Endothelial cell of umbilical vein (primary cell): ENCODE results near the gene CYP46A1. TPM values are rescaled to one million over a fixed set of nuclear protein-coding genes. Genes with fewer than 3 reads are reported as not detected.

Source experiments
- BruUV-seq: library from RNA; stranded (reverse); fragments of 400-500 nt; replicated peaks from 2 replicates; lab custom pipeline; 2021; lab: Mats Ljungman, UMichigan
- CTCF ChIA-PET: fragments of 300-600, 350-600 bp; sonication (Branson Sonifier 250); formaldehyde crosslinking; loops from one replicate; lab custom pipeline; 2021; ENCODE audit warnings: antibody characterized with exemption, inconsistent platforms; lab: Charles Lee
- POLR2A ChIA-PET: fragments of 300-600, 350-600 bp; sonication (Branson Sonifier 250); formaldehyde crosslinking; loops from one replicate; lab custom pipeline; 2021; ENCODE audit warnings: antibody characterized with exemption, inconsistent platforms; lab: Charles Lee
- DNase-seq: peaks from one replicate; pipeline ENCODE4 v3.0.0-alpha.2; 2011; ENCODE audit warnings: low read depth, low spot score
- FAIRE-seq: peaks from 2 replicates; lab custom pipeline; 2011; peaks lifted over from hg19 to GRCh38; lab: Jason Lieb, UNC
- H2AFZ ChIP-seq: 2 replicates; pipeline ENCODE4 v1.6.0; 2012; ENCODE audit warnings: low read depth, low read length, control low read depth, inconsistent platforms
- H3K27ac ChIP-seq: 2 replicates; pipeline ENCODE4 v1.5.1; 2011; ENCODE audit warnings: low read depth, mild to moderate bottlenecking, control low read depth, low read length, moderate library complexity; ENCODE audit not compliant: insufficient read depth
- H3K27me3 ChIP-seq, 2 experiments: 2 replicates each; pipeline versions ENCODE4 v1.6.0 to v1.6.1; 2011; ENCODE audit warnings: low read length in 2 of 2, mixed read lengths in 1 of 2; ENCODE audit not compliant: control insufficient read depth in 2 of 2, insufficient read depth in 2 of 2
- H3K36me3 ChIP-seq, 2 experiments: 2 replicates in 1 of 2; 3 replicates in 1 of 2; pipeline ENCODE4 v1.5.1; 2011; ENCODE audit warnings: low read length in 2 of 2, mild to moderate bottlenecking in 1 of 2, moderate library complexity in 1 of 2; ENCODE audit not compliant: control insufficient read depth in 2 of 2, insufficient read depth in 2 of 2; ENCODE audit errors: extremely low read depth in 1 of 2
- H3K4me1 ChIP-seq: 3 replicates; pipeline ENCODE4 v1.5.1; 2011; ENCODE audit warnings: mild to moderate bottlenecking, low read length; ENCODE audit not compliant: control insufficient read depth, insufficient read depth; ENCODE audit errors: extremely low read depth
- H3K4me2 ChIP-seq: 2 replicates; pipeline ENCODE4 v1.6.1; 2011; ENCODE audit warnings: low read length, control low read depth, mixed read lengths; ENCODE audit not compliant: insufficient read depth
- H3K4me3 ChIP-seq, 3 experiments: fragments of 200-600 bp in 1 of 3; sonication (generic), shearing (Covaris generic) in 1 of 3; replicated peaks in 1 of 3; 2 replicates each; pipeline ENCODE4 v1.5.1; 2011 to 2016; ENCODE audit warnings: control low read depth in 3 of 3, low read length in 3 of 3, mild to moderate bottlenecking in 2 of 3, inconsistent platforms in 1 of 3, low read depth in 1 of 3, moderate library complexity in 1 of 3; ENCODE audit not compliant: insufficient read depth in 1 of 3
- H3K79me2 ChIP-seq: 2 replicates; pipeline ENCODE4 v1.6.0; 2012; ENCODE audit warnings: low read length, inconsistent platforms; ENCODE audit not compliant: control insufficient read depth, insufficient read depth
- H3K9ac ChIP-seq: replicated peaks from 2 replicates; pipeline ENCODE3; 2011; ENCODE audit warnings: low read length, control low read depth; ENCODE audit not compliant: insufficient read depth; ENCODE audit errors: extremely low read depth
- H3K9me1 ChIP-seq: replicated peaks from 3 replicates; pipeline ENCODE4 v1.6.0; 2011; ENCODE audit warnings: mild to moderate bottlenecking, low read length; ENCODE audit not compliant: control insufficient read depth, insufficient read depth; ENCODE audit errors: extremely low read depth
- H3K9me3 ChIP-seq: replicated peaks from 2 replicates; pipeline ENCODE4 v1.5.1; 2012; ENCODE audit warnings: low read length, inconsistent platforms; ENCODE audit not compliant: control insufficient read depth, insufficient read depth
- H4K20me1 ChIP-seq: replicated peaks from 2 replicates; pipeline ENCODE3; 2011; ENCODE audit warnings: mild to moderate bottlenecking, low read length; ENCODE audit not compliant: control insufficient read depth, insufficient read depth; ENCODE audit errors: extremely low read depth
- EZH2 ChIP-seq: IDR thresholded peaks from 2 replicates; pipeline ENCODE4 v1.6.1; 2012; ENCODE audit warnings: borderline replicate concordance, low read depth, mild to moderate bottlenecking, moderate library complexity, low read length, inconsistent platforms; ENCODE audit not compliant: severe bottlenecking
- FOS ChIP-seq: IDR thresholded peaks from 2 replicates; pipeline ENCODE4 v1.6.1; 2011; ENCODE audit warnings: mild to moderate bottlenecking, low read length, moderate library complexity, borderline replicate concordance; ENCODE audit not compliant: insufficient read depth
- GATA2 ChIP-seq: IDR thresholded peaks from 2 replicates; pipeline ENCODE4 v1.7.0; 2011; ENCODE audit warnings: low read depth, mild to moderate bottlenecking, moderate library complexity, mixed read lengths, low read length; ENCODE audit not compliant: insufficient read length, insufficient read depth
- JUN ChIP-seq: IDR thresholded peaks from 2 replicates; pipeline ENCODE4 v1.6.1; 2011; ENCODE audit warnings: borderline replicate concordance, low read depth; ENCODE audit not compliant: insufficient read length, insufficient read depth
- MYC ChIP-seq: IDR thresholded peaks from one replicate; pipeline ENCODE4 v1.6.1; 2011; ENCODE audit warnings: mild to moderate bottlenecking, low read depth, low read length
- POLR2A ChIP-seq: IDR thresholded peaks from 2 replicates; pipeline ENCODE4 v1.6.1; 2012; ENCODE audit warnings: low read depth, mild to moderate bottlenecking, control low read depth, low read length
- POLR2AphosphoS5 ChIP-seq: IDR thresholded peaks from 2 replicates; pipeline ENCODE4 v1.6.1; 2012; ENCODE audit warnings: low read depth, mild to moderate bottlenecking, control low read depth, low read length, moderate library complexity; ENCODE audit not compliant: insufficient read depth
- dilution Hi-C: fragments of 300-500 bp; cut with MboI; formaldehyde crosslinking; loops from one replicate; pipeline ENCODE4 v1.15.0; 2019; ENCODE audit warnings: low sequenced_read_pairs; ENCODE audit not compliant: extremely low pct_ligation_motif_present
- intact Hi-C: fragments of 100-400 bp; cut with micrococcal nuclease; formaldehyde crosslinking; loops from one replicate; pipeline ENCODE4 v1.10.0; 2022
- polyA plus RNA-seq, 4 experiments: library from polyadenylated mRNA; depleted of rRNA in 3 of 4; stranded (reverse) in 3 of 4; unstranded in 1 of 4; fragments of >200 nt; gene quantifications; 2 replicates each; pipeline versions ENCODE4 v1.2.1 to v1.2.3, GENCODE V29; 2011 to 2012; ENCODE audit warnings: missing spikeins in 1 of 4
- total RNA-seq: library from RNA; stranded (reverse); gene quantifications from 2 replicates; pipeline ENCODE4 v1.2.3, GENCODE V29; 2021
- TF ChIP-seq, protein P1 (sequence below), 2 donors: IDR thresholded peaks; 1 replicate in 1 of 2; 2 replicates in 1 of 2; pipeline ENCODE4 v1.5.1; 2011; ENCODE audit warnings: low read length in 2 of 2, mild to moderate bottlenecking in 2 of 2, moderate library complexity in 2 of 2, control low read depth in 1 of 2, inconsistent platforms in 1 of 2, low read depth in 1 of 2; ENCODE audit not compliant: insufficient read depth in 1 of 2; ENCODE audit errors: extremely low read depth in 1 of 2
- TF ChIP-seq, protein P2 (sequence below): IDR thresholded peaks from 2 replicates; pipeline ENCODE4 v1.6.1; 2011; ENCODE audit not compliant: insufficient read depth, insufficient read length

CYP46A1 gene
- total and polyA plus RNA-seq, 2 donors (not counting 3 experiments of a cell fraction or from before 2014, with no cell fraction given): 0.03 to 0.24 TPM

DNA sequence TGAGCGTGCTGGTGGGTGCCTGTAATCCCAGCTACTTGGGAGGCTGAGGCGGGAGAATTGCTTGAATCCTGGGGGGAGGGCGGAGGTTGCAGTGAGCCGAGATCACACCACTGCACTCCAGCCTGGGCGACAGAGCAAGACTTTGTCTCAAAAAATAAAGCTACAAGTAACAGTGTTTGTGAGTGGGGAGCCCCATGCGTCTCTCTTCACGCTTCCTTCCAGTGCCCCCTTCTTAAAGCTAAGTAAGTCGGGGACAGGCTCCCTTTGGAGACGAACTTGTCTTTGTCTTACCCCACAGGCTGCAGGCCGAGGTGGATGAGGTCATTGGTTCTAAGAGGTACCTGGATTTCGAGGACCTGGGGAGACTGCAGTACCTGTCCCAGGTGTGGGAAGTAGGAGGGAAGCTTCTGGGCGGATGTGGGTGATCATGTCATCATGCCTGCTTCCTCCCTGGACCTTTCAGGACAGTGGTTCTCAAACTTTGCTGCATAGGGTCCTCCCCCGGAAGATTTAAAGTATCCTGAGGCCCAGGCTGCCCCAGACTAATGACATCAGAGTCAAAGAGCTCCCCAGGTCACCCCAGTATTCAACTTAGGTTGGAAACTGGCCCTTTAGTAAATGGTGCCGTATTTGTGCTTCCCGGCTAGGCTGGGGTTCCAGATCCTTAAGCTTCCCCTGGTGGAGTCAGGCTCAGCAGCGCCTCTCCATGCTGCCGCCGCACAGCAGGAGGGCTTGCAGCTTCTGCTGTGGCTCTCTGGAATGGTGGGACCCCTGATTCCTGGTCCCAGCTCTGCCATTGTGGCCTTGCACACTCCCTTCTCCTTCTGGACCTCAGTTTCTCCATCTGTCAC lies 37.1 kb downstream of the CYP46A1 start:
- Histone ChIP-seq H3K9me3 (no peaks in the 10 kb centered on the region), H3K27ac (no peak overlapping the region), H3K79me2 (no peaks in the 10 kb centered on the region), H3K9ac (no peak overlapping the region), H2AFZ (no peak overlapping the region), H3K4me2 (no peak overlapping the region), H3K4me3 (no peak overlapping the region), H4K20me1 (no peaks in the 10 kb centered on the region), H3K36me3 (no peaks in the 10 kb centered on the region), H3K27me3 (peaks cover 0 to 2% of the 10 kb centered on the region in 2 experiments), H3K4me1 (no peaks in the 10 kb centered on the region), H3K9me1 (no peaks in the 10 kb centered on the region)
- BruUV-seq: no TSS peak
- ChIA-PET CTCF (interaction anchor here (1.2 kb wide), 1 partner anchor 178 kb away, joined by 3 read pairs; no protein-coding TSS in a partner anchor), POLR2A (interaction anchor here (0.7 kb wide), 1 partner anchor 92 kb away, joined by 4 read pairs; no protein-coding TSS in a partner anchor)
- intact Hi-C loops: no loop called here
- dilution Hi-C loops: no loop called here
- DNase-seq (no peak), FAIRE-seq (no peak)
- TF ChIP-seq FOS (no peak), MYC (no peak), GATA2 (no peak), JUN (no peak), POLR2A (no peak), EZH2 (no peak), POLR2AphosphoS5 (no peak)
- TF ChIP-seq, protein P1, sequence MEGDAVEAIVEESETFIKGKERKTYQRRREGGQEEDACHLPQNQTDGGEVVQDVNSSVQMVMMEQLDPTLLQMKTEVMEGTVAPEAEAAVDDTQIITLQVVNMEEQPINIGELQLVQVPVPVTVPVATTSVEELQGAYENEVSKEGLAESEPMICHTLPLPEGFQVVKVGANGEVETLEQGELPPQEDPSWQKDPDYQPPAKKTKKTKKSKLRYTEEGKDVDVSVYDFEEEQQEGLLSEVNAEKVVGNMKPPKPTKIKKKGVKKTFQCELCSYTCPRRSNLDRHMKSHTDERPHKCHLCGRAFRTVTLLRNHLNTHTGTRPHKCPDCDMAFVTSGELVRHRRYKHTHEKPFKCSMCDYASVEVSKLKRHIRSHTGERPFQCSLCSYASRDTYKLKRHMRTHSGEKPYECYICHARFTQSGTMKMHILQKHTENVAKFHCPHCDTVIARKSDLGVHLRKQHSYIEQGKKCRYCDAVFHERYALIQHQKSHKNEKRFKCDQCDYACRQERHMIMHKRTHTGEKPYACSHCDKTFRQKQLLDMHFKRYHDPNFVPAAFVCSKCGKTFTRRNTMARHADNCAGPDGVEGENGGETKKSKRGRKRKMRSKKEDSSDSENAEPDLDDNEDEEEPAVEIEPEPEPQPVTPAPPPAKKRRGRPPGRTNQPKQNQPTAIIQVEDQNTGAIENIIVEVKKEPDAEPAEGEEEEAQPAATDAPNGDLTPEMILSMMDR (IDR thresholded peaks at IDR 0.05; ENCODE audit: extremely low read depth in 1 of 2, insufficient read depth in 1 of 2, low read depth in 1 of 2, low read length in 2 of 2): no peak
- TF ChIP-seq, protein P2, sequence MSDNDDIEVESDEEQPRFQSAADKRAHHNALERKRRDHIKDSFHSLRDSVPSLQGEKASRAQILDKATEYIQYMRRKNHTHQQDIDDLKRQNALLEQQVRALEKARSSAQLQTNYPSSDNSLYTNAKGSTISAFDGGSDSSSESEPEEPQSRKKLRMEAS: no peak
